Mesendoderm (in vitro differentiated cells): ENCODE data around the gene TCF4.

ENCODE experiments used
- DNase-seq: peaks from one replicate; pipeline ENCODE4 v3.0.0; 2013
- H2AK5ac ChIP-seq: 2 replicates; pipeline ENCODE4 v1.6.1; 2013; ENCODE audit warnings: low read length, inconsistent platforms
- H2BK120ac ChIP-seq: 2 replicates; pipeline ENCODE4 v1.6.1; 2013; ENCODE audit warnings: low read depth, mild to moderate bottlenecking, low read length, moderate library complexity, mixed read lengths
- H2BK15ac ChIP-seq: replicated peaks from 2 replicates; pipeline ENCODE4 v1.6.1; 2013; ENCODE audit warnings: low read depth, mild to moderate bottlenecking, moderate library complexity
- H2BK5ac ChIP-seq: 2 replicates; pipeline ENCODE4 v1.6.1; 2013; ENCODE audit warnings: low read length, inconsistent platforms
- H3K18ac ChIP-seq: 2 replicates; pipeline ENCODE4 v1.6.1; 2013; ENCODE audit warnings: mild to moderate bottlenecking, low read length, mixed read lengths
- H3K23ac ChIP-seq: one replicate; pipeline ENCODE4 v1.6.1; 2013; ENCODE audit warnings: low read length
- H3K27ac ChIP-seq: 2 replicates; pipeline ENCODE4 v1.5.1; 2013; ENCODE audit warnings: low read depth, mild to moderate bottlenecking, inconsistent platforms, low read length, moderate library complexity
- H3K27me3 ChIP-seq: 2 replicates; pipeline ENCODE4 v1.6.1; 2013; ENCODE audit warnings: low read length, control low read depth, mild to moderate bottlenecking, inconsistent platforms; ENCODE audit not compliant: insufficient read depth, poor library complexity
- H3K36me3 ChIP-seq: 2 replicates; pipeline ENCODE4 v1.6.1; 2013; ENCODE audit warnings: low read length, inconsistent platforms; ENCODE audit not compliant: control insufficient read depth, insufficient read depth
- H3K4ac ChIP-seq: one replicate; pipeline ENCODE4 v1.6.1; 2013; ENCODE audit warnings: low read depth, mild to moderate bottlenecking, low read length, moderate library complexity
- H3K4me1 ChIP-seq: 2 replicates; pipeline ENCODE4 v1.6.1; 2013; ENCODE audit warnings: low read depth, low read length, inconsistent platforms; ENCODE audit not compliant: control insufficient read depth
- H3K4me2 ChIP-seq: 2 replicates; pipeline ENCODE4 v1.6.1; 2013; ENCODE audit warnings: low read length
- H3K4me3 ChIP-seq: 2 replicates; pipeline ENCODE4 v1.5.1; 2013; ENCODE audit warnings: mild to moderate bottlenecking, low read length
- H3K56ac ChIP-seq: one replicate; pipeline ENCODE4 v1.6.1; 2013; ENCODE audit warnings: low read length
- H3K79me1 ChIP-seq: 2 replicates; pipeline ENCODE4 v1.6.1; 2013; ENCODE audit warnings: low read length, inconsistent platforms
- H3K79me2 ChIP-seq: 2 replicates; pipeline ENCODE4 v1.6.1; 2013; ENCODE audit warnings: mild to moderate bottlenecking, low read length; ENCODE audit not compliant: control insufficient read depth, insufficient read depth
- H3K9ac ChIP-seq: 2 replicates; pipeline ENCODE4 v1.6.1; 2013; ENCODE audit warnings: low read length, inconsistent platforms
- H4K5ac ChIP-seq: one replicate; pipeline ENCODE4 v1.6.1; 2013; ENCODE audit warnings: low read length
- H4K8ac ChIP-seq: one replicate; pipeline ENCODE4 v1.6.1; 2013; ENCODE audit warnings: low read depth, mild to moderate bottlenecking, control low read depth, low read length, moderate library complexity
- WGBS: extraction: QIAGEN DNeasy Blood & Tissue Kit; methylation state at CpG from one replicate; pipeline ENCODE4 v1.1.7; 2013; ENCODE audit warnings: low lambda C conversion rate, missing lambda C conversion rate; ENCODE audit not compliant: insufficient coverage; ENCODE audit errors: extremely low coverage; 5-methylcytosine and 5-hydroxymethylcytosine counted together

TCF4 gene

DNA sequence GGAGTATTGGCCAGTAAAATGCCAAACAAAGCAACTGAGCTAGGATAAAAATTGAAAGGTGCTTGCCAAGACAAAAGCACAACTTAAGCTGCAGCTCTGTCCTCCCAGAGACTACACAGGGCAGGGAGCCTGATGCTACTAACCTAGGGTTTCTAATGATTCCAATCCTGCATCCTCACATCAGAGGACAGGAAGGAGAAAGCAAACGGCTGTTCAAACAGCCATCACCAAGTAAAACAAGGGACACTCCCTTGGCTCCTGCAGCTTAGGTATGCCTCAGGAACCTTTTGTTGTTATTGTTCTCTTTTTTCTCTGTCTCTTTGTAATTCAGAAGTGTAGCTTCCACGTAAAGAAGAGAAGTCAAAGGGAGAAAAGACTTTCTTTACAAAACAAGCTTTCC, 99.5 kb downstream of the TCF4 start:
- no peak overlapping the region for H2AK5ac ChIP-seq
- H4K8ac ChIP-seq = no peak overlapping the region
- no peak overlapping the region for H3K56ac ChIP-seq

DNA sequence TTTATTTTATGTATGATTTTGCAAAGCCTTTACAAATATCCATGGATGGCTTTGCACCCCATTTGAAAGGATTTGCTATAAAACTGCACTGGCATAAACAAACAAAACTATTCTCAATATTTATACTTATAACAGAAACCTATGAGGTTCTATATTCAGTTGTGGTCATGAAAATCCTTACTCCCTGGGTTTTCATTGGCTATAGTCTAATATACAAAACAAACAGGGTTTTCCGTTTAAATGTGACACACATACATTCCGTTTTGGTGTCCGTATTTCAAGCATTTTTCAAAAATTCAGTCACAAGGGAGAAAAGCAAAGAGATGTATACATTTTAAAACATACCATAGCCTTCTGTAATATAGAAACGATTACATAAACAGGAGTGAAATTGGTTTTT, 100.0 kb downstream of the TCF4 start:
- Histone ChIP-seq H3K79me1 (peaks cover 20% of the 10 kb centered on the region), H2AK5ac (no peak overlapping the region), H3K27me3 (no peaks in the 10 kb centered on the region), H3K4me3 (no peak overlapping the region), H3K23ac (no peak overlapping the region), H3K79me2 (peaks cover 32% of the 10 kb centered on the region), H2BK120ac (no peak overlapping the region), H4K5ac (no peak overlapping the region), H2BK15ac (no peak overlapping the region), H3K4ac (no peak overlapping the region), H3K27ac (no peak overlapping the region), H3K9ac (no peak overlapping the region), H3K18ac (no peak overlapping the region), H4K8ac (no peak overlapping the region), H3K4me1 (peaks cover 6% of the 10 kb centered on the region), H3K56ac (no peak overlapping the region), H3K36me3 (no peaks in the 10 kb centered on the region), H3K4me2 (no peak overlapping the region), H2BK5ac (no peak overlapping the region)
- no peak for DNase-seq
- no CpG with 5 or more reads among the region's 4 CpGs for WGBS

More for the DNA sequence above, 99.5 kb downstream of the TCF4 start:
- H3K27ac ChIP-seq = no peak overlapping the region
- no peak overlapping the region for H4K5ac ChIP-seq
- no peak overlapping the region for H2BK15ac ChIP-seq
- no peak overlapping the region for H3K23ac ChIP-seq
- peaks cover 32% of the 10 kb centered on the region for H3K79me2 ChIP-seq
- peaks cover 6% of the 10 kb centered on the region for H3K4me1 ChIP-seq
- peak; percentile 57 for DNase-seq
- no peak overlapping the region for H3K4ac ChIP-seq
- H3K27me3 ChIP-seq = no peaks in the 10 kb centered on the region
- H3K79me1 ChIP-seq = peaks cover 20% of the 10 kb centered on the region
- H2BK5ac ChIP-seq = no peak overlapping the region
- H3K18ac ChIP-seq = no peak overlapping the region
- no peak overlapping the region for H2BK120ac ChIP-seq
- H3K36me3 ChIP-seq = no peaks in the 10 kb centered on the region
- no peak overlapping the region for H3K9ac ChIP-seq
- WGBS = no CpG with 5 or more reads among the region's 2 CpGs
- H3K4me2 ChIP-seq = no peak overlapping the region
- H3K4me3 ChIP-seq = no peak overlapping the region

DNA sequence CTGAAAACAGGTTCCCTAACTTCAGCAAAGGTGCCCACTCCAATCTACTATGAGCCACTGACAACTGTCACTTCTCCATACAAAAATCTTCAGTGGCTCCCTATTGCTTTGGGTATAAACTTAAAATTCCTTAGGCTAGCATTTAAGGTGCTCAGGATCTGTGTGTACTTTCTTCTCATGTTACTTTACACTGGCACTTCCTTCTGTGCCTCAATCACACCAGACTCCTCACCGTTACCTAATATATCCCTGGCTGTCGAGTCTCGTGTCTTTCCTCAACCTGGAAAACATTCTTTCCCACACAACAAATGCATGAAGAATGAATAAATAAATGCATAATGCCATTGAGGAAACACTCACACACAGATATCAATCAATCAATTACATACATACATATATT, 101.1 kb downstream of the TCF4 start:
- peaks cover 22% of the 10 kb centered on the region for H3K79me1 ChIP-seq
- no peak overlapping the region for H3K4me3 ChIP-seq
- H3K27me3 ChIP-seq = no peaks in the 10 kb centered on the region
- H3K56ac ChIP-seq = no peak overlapping the region
- peaks cover 6% of the 10 kb centered on the region for H3K4me1 ChIP-seq
- no peak overlapping the region for H3K23ac ChIP-seq
- no peak overlapping the region for H4K8ac ChIP-seq
- DNase-seq = no peak
- no peak overlapping the region for H2BK5ac ChIP-seq
- peaks cover 34% of the 10 kb centered on the region for H3K79me2 ChIP-seq
- H2AK5ac ChIP-seq = no peak overlapping the region
- H2BK120ac ChIP-seq = no peak overlapping the region
- H3K4me2 ChIP-seq = no peak overlapping the region
- no CpG with 5 or more reads among the region's 3 CpGs for WGBS
- H3K18ac ChIP-seq = no peak overlapping the region
- H4K5ac ChIP-seq = no peak overlapping the region
- no peak overlapping the region for H3K9ac ChIP-seq
- no peak overlapping the region for H3K27ac ChIP-seq
- no peak overlapping the region for H2BK15ac ChIP-seq
- no peaks in the 10 kb centered on the region for H3K36me3 ChIP-seq
- no peak overlapping the region for H3K4ac ChIP-seq

DNA sequence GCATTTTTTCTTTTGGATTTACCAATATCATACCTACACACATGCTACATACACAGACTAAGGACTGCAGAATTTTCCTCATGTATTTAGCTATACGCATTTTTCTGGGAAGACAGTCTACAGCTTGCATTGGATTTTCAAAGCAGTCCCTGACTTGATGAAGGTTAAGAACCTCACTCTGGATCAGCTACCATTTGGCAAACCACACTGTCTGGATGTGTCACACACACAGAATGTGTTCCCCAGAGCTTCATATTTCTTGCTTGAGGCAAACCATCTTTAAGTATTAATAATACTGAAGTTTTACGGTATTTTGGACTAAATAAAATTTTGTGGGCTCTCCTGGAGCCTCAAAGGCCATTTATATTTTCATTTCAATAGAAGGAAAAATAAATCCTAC, 102.3 kb downstream of the TCF4 start:
- peaks cover 30% of the 10 kb centered on the region for H3K79me2 ChIP-seq
- no peak overlapping the region for H3K9ac ChIP-seq
- no peaks in the 10 kb centered on the region for H3K27me3 ChIP-seq
- no peak overlapping the region for H3K4ac ChIP-seq
- peaks cover 6% of the 10 kb centered on the region for H3K4me1 ChIP-seq
- H3K18ac ChIP-seq = no peak overlapping the region
- no peak overlapping the region for H3K27ac ChIP-seq
- H3K36me3 ChIP-seq = no peaks in the 10 kb centered on the region
- H3K23ac ChIP-seq = no peak overlapping the region
- H2BK5ac ChIP-seq = no peak overlapping the region
- DNase-seq = no peak
- H4K5ac ChIP-seq = no peak overlapping the region
- H2AK5ac ChIP-seq = no peak overlapping the region
- no peak overlapping the region for H3K4me2 ChIP-seq
- H3K56ac ChIP-seq = no peak overlapping the region
- no peak overlapping the region for H2BK15ac ChIP-seq
- no peak overlapping the region for H4K8ac ChIP-seq
- peaks cover 24% of the 10 kb centered on the region for H3K79me1 ChIP-seq
- no peak overlapping the region for H3K4me3 ChIP-seq
- H2BK120ac ChIP-seq = no peak overlapping the region
- WGBS = no CpG with 5 or more reads among the region's 2 CpGs

DNA sequence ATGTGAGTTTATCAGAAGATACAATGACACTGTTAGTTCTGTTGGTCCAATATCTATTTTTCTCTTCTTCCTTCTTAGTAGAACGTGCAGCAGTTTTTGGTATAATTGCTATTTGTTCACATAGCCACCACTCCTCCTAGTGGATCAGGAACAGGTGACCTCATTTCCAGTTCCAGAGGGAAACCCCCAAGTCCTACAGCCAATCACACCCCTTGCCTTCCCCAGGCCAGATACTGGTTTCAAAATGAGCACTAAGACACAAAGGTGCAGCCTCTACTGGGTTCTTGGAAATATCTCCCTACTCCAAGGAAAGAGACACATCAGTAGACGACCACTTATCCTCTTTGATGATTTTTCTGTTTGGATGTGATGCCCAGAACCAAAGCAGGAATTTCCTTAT, 103.2 kb downstream of the TCF4 start:
- no peak overlapping the region for H3K4me2 ChIP-seq
- H3K36me3 ChIP-seq = no peaks in the 10 kb centered on the region
- H3K56ac ChIP-seq = no peak overlapping the region
- no peak overlapping the region for H3K4ac ChIP-seq
- no peak overlapping the region for H2BK15ac ChIP-seq
- H3K27ac ChIP-seq = no peak overlapping the region
- peaks cover 34% of the 10 kb centered on the region for H3K79me2 ChIP-seq
- H2BK5ac ChIP-seq = no peak overlapping the region
- no peak overlapping the region for H4K8ac ChIP-seq
- DNase-seq = no peak
- H2BK120ac ChIP-seq = no peak overlapping the region
- no peak overlapping the region for H3K4me3 ChIP-seq
- H3K79me1 ChIP-seq = peaks cover 27% of the 10 kb centered on the region
- no peak overlapping the region for H3K18ac ChIP-seq
- no peak overlapping the region for H3K23ac ChIP-seq
- H3K4me1 ChIP-seq = peaks cover 6% of the 10 kb centered on the region
- no peak overlapping the region for H3K9ac ChIP-seq
- no peaks in the 10 kb centered on the region for H3K27me3 ChIP-seq
- H4K5ac ChIP-seq = no peak overlapping the region
- H2AK5ac ChIP-seq = no peak overlapping the region
- WGBS = no CpG with 5 or more reads among the region's 2 CpGs

DNA sequence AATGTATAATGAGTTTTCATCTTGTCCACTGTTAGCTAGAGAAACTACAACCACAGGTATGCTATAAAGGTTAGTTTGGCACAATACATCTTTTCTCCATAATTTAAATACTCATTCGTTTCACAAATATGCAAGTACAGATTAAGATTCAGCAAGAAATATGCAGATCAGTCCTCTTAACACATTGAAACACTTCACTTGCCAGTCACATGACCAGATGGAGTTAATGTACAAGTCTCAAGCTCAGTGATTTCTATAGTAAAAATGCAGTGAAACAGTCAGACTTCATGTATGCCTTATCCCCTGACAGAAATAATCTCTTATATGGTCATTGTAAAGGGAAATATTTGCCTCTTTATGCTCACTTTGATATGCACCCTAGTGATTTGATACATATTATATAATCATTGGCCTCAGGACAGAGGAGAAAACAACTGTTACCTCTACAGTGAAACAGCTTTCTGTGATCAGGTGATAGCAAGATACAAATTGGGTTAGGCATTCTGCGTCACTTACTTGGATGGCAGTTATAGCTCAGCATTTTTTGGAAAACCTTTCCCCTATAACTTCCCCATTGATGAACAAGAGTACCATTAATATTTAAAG, 104.6 kb downstream of the TCF4 start:
- Histone ChIP-seq H3K4me2 (no peak overlapping the region), H3K27me3 (no peaks in the 10 kb centered on the region), H3K56ac (no peak overlapping the region), H3K9ac (no peak overlapping the region), H4K8ac (no peak overlapping the region), H3K36me3 (no peaks in the 10 kb centered on the region), H3K4me3 (no peak overlapping the region), H3K79me2 (peaks cover 30% of the 10 kb centered on the region), H3K27ac (no peak overlapping the region), H2BK120ac (no peak overlapping the region), H3K4me1 (no peaks in the 10 kb centered on the region), H3K18ac (no peak overlapping the region), H3K4ac (no peak overlapping the region), H3K79me1 (peaks cover 31% of the 10 kb centered on the region), H2BK5ac (no peak overlapping the region), H2AK5ac (no peak overlapping the region), H3K23ac (no peak overlapping the region), H4K5ac (no peak overlapping the region), H2BK15ac (no peak overlapping the region)
- no peak for DNase-seq
- no CpG with 5 or more reads among the region's 2 CpGs for WGBS
